Loucy (cell line): ENCODE results near the gene CD9.

Experiments used
- CTCF ChIP-seq: fragments of 200-600 bp; sonication (generic); conservative IDR thresholded peaks from 2 replicates; pipeline ENCODE4 v1.5.1; 2014; ENCODE audit warnings: mild to moderate bottlenecking, antibody characterized with exemption, low read length
- EZH2phosphoT487 ChIP-seq: fragments of 200-600 bp; IDR thresholded peaks from 2 replicates; pipeline ENCODE4 v1.6.1; 2018; ENCODE audit warnings: antibody characterized with exemption, mild to moderate bottlenecking, moderate library complexity, borderline replicate concordance

- TF ChIP-seq CTCF (no peak), EZH2phosphoT487 (no peak)
Observed at GRCh38 chr12:6180268-6181051, 19.7 kb upstream of the CD9 start.
